Body of pancreas (tissue), 4 donors: ENCODE data around the gene TMEM72.

Source experiments
- CTCF ChIP-seq, 7 experiments: fragments of 450-650 bp in 4 of 7; fragments of 200-600 bp in 3 of 7; sonication (generic) in 3 of 7; IDR thresholded peaks; one replicate each; pipeline ENCODE4 v1.5.1; 2016 to 2019; ENCODE audit warnings: antibody characterized with exemption in 7 of 7
- POLR2A ChIP-seq, 3 donors: fragments of 450-650 bp; IDR thresholded peaks; one replicate each; pipeline ENCODE4 v1.6.1; 2016; ENCODE audit warnings: antibody characterized with exemption in 3 of 3, mild to moderate bottlenecking in 2 of 3

- TF ChIP-seq CTCF (IDR thresholded peaks at IDR 0.05) (no peak), POLR2A (IDR thresholded peaks at IDR 0.05) (no peak)
Observed at GRCh38 chr10:44885710-44886109, 25.4 kb upstream of the TMEM72 start.
